ENCODE measurements around the gene HK3.
"Not testable (repeated sequence)": the region's sequence is repeated elsewhere in the genome, so short reads cannot be mapped to it uniquely, and the experiment has no call there.

Gene HK3

DNA sequence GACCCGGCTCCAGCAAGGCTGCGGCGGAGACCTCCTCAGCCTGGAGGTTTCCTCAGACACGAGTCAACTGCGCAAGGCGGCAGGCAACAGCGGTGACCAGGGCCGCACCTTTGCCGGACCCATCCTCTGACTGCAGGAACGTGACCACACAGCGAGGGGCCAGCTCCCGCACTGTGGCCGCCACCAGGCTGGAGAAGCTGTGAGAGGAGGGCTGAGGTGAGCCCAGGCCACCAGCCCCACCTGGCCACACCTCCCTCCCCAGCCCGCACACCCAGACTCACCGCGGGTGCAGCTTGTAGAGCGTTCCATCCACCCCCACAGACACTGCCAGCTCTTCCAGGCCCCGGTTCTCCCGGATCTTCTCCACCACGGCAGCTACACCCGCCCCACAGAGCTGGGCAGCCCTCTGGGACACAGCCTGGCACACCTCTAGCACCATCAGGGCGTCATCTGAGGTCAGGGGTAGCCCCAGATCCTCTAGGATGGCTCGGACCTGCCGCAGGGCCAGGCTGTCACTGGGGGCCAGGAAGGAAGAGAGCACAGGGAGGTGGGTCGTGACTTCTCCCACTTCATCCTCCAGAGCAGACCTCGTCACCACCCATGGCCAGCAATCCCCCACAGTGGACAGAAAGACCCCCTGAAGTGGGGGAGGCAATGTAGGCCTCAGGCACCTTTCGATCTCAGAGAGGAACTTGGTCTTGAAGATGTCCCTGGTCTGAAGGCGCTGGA, 18.0 kb downstream of the HK3 start:
- DNase-seq = no peak

DNA sequence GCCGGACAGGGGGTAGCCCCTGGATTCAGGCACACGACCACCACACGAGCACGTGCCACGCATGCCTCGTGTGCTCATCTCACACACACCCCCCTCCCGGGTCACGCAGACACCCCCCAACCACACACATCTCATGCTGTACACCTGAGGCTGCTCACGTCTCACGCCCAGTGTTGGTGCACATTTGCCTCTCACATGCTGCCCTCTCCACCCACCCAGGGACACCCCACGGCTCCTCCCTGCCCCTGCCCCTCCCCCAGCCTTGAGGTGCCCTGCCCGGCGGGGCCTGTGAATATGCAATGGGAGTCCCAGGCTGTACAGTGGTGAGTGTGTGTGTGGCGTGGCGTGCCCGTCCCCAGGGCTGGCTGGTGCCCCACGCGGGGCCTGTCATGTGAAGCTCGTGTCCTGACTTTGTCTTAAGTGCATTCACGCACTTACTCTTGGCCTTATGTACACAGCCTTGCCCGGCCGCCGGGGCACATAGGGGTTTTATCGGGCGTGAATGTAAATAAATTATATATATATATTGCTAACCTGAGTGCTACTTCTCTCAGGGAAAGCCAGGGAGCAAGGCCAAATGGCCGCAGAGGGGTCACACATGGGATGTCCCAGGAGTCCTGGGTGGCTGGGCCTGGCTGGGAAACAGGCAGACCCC, 18.7 kb downstream of the HK3 start:
- DNase-seq = no peak

DNA sequence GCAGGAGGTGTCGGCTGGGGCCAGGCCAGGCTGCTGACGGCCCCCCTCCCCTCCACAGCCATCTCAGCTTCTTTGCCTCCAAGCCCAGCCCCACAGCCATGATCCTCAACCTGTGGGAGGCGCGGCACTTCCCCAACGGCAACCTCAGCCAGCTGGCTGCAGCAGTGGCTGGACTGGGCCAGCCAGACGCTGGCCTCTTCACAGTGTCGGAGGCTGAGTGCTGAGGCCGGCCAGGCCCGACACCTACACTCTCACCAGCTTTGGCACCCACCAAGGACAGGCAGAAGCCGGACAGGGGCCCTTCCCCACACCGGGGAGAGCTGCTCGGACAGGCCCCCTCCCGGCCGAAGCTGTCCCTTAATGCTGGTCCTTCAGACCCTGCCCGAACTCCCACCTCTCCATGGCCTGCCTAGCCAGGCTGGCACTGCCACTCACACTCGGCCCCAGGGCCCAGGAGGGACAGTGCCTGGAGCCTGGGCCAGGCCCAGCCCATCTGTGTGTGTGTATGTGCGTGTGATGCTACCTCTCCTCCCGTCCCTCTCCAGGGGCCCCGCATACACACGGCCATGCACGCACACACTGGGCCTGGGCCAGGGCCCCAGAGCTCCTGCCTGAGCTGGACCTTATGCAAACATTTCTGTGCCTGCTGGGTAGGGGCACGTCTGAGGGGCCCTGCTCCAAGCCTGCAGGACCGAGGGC, 19.3 kb downstream of the HK3 start:
- DNase-seq = no peak

DNA sequence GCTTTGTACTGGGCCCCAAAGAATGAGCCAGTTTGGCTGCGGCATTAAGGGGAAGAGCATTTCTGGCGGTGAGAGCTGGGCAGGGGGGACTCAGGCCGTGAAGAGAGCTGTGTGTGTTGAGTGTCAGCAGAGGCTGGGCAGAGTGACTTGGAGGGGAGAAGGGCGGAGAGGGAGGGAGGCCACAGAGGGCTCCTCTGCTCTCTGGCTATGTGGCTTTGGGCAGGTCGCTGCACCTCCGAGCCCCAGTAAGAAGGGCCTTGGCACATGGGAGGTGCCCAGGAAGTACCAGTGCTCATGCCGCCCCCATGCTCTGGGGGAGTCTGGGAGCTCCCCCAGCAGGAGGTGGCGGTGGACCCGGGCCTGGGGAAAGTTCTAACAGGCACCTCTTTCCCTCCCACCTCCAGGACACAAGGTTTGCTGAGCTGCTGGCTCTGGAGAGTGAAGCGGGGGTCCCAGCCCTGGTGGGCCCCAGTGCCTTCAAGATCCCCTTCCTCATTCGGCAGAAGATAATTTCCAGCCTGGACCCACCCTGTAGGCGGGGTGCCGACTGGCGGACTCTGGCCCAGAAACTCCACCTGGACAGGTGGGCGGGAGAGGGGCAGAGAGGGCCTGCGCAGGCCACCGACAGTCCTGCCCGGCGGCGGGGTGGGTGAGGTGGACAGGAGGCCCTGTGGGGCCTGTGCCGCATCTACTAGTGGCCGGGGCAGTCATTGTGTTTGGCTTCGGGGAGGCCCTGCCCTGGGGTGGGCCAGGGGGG, 20.1 kb downstream of the HK3 start:
- no peak for DNase-seq

DNA sequence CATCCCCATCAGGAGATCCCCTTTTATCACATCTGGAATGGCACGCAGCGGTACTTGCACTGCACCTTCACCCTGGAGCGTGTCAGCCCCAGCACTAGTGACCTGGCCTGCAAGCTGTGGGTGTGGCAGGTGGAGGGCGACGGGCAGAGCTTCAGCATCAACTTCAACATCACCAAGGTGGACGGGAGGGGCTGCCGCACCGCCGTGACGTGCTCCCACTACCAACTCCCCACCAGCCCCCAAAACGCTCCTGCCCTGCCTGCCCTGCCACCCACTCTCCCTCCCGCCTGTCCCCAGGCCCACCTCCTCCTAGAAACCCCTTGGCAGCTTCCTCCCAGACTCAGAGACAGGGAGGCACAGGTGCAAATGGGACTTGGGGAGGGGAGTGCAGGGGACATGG, 20.7 kb downstream of the HK3 start:
- DNase-seq = no peak

DNA sequence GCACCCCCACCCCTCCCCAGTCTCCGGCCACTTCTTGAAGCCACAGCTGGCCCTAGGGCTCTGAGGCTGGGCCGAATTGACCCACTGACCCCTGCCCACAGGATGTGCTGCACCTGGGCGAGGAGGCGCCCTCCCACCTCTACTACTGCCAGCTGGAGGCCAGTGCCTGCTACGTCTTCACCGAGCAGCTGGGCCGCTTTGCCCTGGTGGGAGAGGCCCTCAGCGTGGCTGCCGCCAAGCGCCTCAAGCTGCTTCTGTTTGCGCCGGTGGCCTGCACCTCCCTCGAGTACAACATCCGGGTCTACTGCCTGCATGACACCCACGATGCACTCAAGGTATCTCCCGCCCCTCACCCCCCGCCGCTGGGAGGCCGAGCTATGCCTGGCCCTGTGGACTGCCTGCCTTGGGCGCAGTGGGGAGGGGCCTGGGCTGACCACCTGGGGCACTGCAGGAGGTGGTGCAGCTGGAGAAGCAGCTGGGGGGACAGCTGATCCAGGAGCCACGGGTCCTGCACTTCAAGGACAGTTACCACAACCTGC, 21.3 kb downstream of the HK3 start:
- DNase-seq = no peak

DNA sequence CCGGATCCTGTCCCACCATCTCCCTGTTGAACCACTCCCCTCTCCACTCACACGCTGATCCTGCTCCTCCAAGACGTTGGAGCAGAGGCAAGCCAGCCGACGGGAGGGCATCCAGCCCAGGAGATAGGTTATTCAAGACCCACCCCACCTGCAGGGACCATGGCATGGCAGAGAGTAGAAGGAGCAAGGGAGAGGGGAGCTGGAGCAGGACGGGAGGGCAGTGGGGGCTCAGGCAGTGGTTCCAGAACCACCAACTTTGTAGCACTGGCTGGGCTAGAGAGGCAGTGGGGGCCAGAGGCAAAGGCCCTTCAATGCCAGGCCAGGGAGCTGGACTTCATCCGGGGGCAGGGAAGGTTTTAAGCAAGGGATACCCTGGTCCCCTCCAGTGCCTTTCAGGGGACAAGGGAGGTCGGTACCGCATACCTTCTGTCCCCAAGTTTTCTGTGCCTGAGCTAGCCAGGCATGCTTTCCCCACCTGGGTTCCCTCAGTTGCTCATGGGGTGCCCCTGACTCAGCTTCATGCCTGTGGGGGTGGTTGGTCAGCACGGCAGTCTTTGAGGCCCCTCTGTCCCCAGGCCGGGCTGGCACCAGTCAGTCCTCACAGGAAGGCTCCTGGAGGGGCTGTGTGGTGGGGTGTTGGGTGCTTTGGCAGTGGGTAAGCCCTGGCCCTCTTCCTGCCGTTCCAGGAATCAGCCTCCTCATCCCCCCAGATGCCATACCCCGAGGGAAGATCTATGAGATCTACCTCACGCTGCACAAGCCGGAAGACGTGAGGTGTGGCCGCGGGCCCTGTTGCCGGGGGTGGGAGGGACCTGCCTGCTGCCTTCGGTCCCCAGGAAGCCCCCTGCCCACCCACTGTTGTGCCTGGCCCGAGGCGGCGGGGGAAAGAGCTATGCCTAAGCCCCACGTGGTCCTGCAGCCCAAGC, 22.4 kb downstream of the HK3 start:
- DNase-seq = no peak

DNA sequence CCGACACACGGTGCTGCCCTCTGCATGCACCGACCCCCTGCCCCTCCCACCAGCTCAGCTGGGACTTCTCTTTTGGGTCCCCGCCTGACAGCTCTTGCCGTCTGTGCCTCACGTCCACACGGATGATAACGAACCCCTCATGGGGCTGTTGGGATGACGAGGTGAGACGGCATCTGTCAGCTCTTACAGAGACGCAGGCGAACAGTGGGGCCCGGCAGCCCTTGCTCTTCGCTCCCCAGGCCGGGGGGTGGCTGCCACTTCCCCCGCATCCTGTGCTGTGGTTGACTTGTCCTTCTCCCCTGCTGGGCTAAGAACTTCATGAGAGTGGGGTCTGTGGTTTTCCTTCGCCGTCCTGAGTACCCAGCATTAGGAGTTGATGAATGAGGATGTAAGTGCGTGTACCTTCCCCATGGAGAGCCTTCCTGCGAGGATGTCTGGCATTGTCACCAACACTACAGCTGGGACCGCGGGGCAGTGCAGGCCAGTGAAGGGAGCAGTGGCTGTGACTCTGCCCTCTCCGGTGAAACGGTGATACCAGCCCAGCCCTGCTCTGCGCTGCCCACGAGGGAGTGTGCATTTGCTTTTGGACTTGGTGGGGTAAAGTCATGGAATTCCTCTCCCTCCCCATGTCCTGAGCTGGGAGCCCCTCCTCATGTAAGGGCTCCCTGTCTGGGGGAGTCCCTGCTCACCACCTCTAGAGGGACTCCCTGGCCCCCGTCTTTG, 23.2 kb downstream of the HK3 start:
- no peak for DNase-seq

DNA sequence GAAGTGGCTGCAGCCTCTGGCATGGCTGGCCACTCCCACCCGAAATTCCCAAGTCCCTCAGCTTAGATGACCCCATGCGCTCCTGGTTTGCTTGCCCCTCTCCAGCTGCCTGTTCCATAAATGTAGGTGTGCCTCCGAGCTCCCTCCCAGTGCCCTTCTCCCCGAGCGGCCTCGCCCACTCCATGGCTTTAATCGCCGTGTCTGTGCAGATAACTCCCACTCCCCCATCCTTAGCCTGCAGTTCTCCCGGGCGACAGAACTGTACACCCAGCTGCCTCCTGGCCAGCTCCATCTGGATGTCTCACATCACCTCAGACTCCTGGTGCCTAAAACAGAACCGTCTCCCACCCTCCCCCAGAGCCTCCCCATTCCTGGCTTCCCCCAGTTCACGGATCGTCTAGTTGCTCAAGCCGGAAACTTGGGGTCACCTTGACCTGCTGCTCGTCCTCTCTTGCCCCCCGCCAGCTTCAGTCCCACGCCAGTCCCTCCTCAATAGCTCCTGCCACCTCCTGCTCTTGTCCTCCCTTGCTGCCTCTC, 24.1 kb downstream of the HK3 start:
- no peak for DNase-seq

DNA sequence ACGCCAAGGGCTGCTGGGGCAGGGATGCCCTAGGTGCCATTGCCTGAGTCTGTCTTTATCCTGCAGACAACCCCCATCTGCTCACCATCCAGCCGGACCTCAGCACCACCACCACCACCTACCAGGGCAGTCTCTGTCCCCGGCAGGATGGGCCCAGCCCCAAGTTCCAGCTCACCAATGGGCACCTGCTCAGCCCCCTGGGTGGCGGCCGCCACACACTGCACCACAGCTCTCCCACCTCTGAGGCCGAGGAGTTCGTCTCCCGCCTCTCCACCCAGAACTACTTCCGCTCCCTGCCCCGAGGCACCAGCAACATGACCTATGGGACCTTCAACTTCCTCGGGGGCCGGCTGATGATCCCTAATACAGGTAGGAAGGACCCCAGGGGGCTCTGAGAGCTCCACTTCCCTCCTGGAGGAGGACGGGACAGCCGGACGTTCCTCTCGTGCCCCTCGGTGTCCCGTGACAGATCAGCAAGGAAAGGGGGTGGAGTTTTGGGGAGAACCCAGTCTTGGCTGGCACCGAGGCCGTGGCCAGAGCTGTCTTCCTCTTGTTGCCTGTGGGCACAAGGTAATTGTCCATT, 24.9 kb downstream of the HK3 start:
- DNase-seq = no peak

DNA sequence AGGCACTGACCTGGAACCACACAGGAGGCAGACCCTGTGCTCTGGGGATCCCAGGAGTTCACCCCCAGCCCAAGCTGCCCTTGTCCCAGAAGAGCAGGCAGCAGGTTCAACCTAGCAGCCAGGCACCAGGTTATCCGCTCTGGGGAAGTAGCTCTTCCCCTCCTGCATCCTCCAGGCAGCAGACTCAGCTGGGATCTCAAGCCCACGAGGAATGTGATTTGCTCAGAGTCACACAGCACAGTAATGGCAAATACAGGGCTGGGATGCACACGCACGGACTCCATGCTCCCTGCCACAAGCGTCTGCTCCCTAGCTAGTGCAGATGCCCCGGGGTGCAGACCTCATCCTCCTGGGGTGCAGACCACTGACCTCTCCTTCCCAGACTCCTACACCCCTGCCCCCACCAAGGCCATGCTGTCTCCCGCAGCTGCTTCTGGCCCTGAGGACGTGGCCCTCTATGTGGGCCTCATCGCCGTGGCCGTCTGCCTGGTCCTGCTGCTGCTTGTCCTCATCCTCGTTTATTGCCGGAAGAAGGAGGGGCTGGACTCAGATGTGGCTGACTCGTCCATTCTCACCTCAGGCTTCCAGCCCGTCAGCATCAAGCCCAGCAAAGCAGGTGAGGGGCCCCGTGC, 25.5 kb downstream of the HK3 start:
- no peak for DNase-seq

DNA sequence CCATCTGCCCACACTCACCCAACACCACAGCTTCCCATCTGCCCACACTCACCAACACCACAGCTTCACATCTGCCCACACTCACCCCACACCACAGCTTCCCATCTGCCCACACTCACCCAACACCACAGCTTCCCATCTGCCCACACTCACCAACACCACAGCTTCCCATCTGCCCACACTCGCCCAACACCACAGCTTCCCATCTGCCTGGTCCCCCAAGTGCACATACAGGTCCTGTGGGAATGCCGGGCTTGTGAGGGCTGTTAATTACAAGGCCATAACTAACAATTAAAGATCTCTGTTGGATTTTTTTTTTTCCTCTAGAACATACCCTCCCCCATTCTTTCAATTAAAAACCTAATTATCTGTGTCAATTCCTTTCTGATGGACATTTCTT, 26.1 kb downstream of the HK3 start:
- not testable (repeated sequence) for DNase-seq

DNA sequence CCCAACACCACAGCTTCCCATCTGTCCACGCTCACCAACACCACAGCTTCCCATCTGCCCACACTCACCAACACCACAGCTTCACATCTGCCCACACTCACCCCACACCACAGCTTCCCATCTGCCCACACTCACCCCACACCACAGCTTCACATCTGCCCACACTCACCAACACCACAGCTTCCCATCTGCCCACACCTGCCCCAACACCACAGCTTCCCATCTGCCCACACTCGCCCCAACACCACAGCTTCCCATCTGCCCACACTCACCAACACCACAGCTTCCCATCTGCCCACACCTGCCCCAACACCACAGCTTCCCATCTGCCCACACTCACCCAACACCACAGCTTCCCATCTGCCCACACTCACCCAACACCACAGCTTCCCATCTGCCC, 26.6 kb downstream of the HK3 start:
- DNase-seq = not testable (repeated sequence)

DNA sequence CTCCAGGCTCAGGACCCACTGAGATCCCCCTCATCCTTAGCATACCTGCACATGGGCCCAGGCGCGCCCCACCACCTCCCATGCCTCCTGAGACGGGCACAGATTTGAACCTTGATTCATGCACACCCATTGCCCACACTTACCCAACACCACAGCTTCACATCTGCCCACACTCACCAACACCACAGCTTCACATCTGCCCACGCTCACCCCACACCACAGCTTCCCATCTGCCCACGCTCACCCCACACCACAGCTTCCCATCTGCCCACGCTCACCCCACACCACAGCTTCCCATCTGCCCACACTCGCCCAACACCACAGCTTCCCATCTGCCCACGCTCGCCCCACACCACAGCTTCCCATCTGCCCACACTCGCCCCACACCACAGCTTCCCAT, 28.5 kb downstream of the HK3 start:
- not testable (repeated sequence) for DNase-seq

DNA sequence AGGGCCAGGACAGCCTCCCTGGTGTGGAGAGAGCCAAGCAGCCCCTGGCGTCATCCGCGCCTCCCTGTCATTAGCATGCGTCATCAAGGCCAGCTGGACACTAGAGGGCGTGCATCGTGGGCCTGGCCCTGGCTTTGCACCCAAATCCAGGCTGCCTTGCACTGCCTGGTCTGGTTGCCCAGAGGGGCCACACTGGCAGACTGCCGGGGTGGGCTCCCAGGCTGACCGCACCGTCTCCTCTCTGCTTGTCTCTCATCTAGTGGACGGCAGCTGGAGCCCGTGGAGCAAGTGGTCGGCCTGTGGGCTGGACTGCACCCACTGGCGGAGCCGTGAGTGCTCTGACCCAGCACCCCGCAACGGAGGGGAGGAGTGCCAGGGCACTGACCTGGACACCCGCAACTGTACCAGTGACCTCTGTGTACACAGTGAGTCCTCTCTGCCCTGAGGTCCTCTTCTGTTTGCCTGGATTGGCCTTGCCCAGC, 29.0 kb downstream of the HK3 start:
- DNase-seq = no peak

DNA sequence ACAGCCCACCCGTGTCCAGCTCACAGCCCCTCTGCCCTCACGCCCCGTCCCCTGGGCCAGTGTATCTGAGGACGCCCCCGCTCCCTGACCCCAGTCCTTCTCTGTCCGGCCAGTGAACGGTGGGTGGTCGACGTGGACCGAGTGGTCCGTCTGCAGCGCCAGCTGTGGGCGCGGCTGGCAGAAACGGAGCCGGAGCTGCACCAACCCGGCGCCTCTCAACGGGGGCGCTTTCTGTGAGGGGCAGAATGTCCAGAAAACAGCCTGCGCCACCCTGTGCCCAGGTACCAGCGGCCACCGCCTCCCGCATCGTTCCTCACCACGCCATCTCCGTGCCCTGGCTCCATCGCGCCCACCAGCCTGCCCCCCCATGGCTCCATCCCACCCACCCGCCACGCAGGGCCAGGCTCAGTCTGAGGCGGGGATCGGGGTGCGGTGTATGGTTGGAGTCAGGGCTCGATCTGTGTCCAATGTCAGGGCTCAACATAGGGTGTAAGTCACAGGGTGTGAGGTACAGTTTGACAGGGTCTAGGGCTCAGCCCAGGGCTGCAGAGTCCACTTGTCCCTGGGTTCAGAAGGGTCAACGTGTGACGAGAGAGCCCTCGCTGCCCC, 29.5 kb downstream of the HK3 start:
- DNase-seq = no peak

DNA sequence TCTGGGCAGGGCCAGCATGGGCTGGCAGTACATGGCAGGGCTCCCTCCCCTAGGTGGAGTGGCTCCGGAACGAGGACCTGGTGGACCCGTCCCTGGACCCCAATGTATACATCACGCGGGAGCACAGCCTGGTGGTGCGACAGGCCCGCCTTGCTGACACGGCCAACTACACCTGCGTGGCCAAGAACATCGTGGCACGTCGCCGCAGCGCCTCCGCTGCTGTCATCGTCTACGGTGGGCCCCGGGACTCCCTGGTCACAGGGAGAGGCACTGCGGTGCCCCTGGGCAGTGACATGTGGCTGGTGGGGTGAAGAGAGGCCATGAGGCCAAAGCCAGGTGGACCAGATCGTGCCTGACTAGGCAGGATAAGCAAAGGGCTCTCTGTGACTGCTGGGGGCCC, 30.4 kb downstream of the HK3 start:
- no peak for DNase-seq

DNA sequence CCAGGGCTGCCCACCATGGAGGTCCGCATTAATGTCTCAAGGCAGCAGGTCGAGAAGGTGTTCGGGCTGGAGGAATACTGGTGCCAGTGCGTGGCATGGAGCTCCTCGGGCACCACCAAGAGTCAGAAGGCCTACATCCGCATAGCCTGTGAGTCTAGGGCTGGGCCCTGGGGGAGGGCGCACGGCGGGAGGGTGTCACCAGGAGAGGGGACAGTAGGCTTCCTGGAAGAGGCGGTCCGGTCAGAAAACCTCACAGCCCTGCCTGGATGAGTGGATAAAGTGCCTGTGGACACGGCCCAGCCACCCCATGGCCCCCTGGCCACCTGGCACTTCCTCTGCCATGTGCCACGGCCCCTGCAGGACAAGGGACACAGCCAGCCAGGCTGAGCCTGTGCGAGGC, 31.0 kb downstream of the HK3 start:
- no peak for DNase-seq

DNA sequence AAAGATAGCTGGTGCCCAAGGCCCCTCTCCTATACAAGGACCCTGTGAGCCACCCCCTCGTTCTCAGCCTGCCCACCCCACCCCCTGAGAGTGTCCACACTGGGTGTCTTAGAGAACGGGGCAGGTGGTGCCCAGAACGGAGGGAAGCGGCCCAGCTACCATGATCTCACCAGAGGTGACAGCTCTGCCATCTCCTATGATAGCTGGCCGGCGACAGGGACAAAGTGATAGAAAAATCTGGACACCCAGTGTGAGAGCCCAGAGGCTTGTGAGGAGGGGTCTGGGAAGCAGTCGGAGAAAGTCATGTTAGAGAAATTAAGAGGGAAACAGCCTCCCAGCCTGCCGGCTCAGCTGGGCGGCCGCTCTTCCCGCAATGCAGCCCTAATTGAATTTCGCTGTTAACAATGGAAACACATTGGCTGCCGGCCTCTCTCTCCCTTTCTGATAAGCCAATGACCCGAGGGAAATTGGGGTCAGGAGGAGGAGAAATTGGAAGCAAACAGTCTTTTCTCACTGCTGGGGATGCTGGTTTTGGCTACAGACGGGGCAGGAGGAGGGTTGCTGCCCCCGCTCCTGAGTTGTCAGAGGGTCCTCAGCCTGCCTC, 32.3 kb downstream of the HK3 start:
- no peak for DNase-seq

All from stimulated activated CD4-positive, alpha-beta T cell treated with anti-CD3 and anti-CD28 coated beads, Interleukin-4, amount 100 ng/mL, for 1 hour (primary cell).